HG02588 (cell line): Measurements from ENCODE around the gene ST13.
"Not testable (repeated sequence)": the region's sequence is repeated elsewhere in the genome, so short reads cannot be mapped to it uniquely, and the experiment has no call there.

Source experiments
- ATAC-seq: cut with Tn5 transposase; IDR thresholded peaks from one replicate; pipeline ENCODE4 v1.9.1; 2021; ENCODE audit warnings: mild to moderate bottlenecking, moderate library complexity; ENCODE audit not compliant: unreplicated experiment

Gene ST13

DNA sequence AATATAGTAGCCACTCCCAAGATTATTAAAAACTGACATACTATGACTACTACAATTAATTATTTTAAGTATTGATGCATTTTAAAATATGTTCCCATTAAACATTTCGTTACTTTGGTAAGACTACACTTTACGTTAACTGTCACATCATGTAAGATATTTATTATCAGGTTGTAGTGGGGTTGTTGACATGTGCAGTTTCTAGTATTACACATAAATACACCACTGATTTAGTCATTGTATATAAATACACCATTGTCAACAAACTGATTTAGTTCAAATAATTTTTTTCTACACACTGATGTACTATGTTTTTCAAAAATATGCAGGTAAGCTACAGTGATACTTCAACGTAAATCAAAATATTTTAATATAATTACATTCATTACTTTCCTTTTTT, 11.5 kb downstream of the ST13 start:
- no peak for ATAC-seq

DNA sequence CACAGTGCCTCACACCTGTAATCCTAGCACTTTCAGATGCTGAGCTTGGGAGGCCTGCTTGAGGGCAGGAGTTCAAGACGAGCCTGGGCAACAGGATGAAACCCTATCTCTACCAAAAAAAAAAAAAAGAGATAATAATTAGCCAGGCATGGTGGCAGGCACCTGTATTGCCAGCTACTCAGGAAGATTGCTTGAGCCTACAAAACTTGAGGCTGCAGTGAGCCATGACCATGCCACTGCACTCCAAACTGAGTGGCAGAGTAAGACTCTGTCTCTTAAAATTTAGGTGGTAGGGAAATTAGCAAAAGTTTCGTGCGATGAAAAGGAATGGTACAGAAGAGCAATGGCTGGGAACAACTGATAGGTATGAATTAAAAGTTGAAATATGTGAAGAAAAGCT, 18.0 kb downstream of the ST13 start:
- no peak for ATAC-seq

DNA sequence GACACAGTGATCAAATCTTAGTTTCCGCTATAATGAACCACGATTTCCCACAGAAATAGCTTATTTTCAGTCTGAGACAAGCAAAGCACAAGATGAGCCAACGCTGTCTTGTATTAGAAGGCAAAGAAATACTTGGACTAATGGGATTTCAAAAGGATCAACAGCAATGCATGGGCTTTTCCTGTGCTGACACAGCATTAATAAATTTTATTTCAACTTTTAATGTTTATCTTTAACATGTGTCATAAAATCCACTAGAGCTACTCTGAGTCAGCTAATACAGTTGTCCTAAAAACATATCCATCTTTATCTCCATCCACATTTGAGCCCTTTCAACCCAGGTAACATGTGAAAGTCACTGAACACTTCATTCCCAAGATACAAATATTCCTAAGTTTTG, 21.8 kb downstream of the ST13 start:
- ATAC-seq: no peak

DNA sequence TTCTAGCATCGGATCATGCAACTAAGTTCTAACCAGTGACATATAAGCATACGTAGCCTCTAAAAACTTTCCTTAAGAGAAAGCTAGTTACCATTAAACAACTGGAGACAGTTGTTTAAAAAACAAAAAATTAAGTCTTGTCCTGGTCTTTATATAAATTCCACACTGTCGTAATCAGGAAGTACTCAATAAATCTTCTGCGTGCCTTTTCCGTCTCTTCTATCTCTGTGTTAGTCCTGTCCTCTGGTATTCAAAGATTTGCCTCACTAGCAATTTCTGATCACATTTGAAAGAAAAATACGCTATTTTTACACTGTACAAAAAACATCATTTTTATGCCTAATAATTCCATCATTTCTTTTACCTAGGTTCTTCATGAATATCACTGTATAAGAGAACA, 27.3 kb downstream of the ST13 start:
- ATAC-seq: no peak

DNA sequence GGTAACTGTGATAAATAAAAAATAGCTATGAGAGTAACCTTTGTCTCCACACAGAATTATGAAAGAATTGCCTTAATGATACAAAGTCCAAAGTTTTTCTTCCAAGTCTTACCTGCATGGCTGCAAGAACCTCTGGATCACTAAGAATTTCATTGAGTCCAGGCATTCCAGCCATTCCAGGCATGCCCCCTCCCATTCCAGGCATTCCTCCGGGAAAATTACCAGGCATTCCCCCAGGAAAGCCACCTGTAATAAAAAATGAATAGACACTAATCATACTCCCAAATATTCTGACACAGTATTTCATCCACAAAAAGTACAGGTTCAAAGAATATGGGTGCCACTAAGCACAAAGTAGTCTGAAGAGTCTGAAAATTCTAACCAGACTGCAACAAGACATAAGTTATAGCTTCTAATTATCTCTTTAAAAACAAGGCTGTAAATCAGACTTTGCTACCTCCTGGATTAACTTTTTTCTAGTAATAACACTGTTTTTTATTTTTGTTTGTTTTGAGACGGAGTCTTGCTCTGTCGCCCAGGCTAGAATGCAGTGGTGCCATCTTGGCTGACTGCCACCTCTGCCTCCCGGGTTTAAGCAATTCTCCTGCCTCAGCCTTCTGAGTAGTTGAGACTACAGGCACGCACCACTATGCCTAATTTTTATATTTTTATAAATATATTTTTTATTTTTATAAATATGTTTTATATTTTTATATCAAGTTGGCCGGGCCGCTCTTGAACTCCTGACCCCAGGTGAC, 29.3 kb downstream of the ST13 start:
- no peak for ATAC-seq

DNA sequence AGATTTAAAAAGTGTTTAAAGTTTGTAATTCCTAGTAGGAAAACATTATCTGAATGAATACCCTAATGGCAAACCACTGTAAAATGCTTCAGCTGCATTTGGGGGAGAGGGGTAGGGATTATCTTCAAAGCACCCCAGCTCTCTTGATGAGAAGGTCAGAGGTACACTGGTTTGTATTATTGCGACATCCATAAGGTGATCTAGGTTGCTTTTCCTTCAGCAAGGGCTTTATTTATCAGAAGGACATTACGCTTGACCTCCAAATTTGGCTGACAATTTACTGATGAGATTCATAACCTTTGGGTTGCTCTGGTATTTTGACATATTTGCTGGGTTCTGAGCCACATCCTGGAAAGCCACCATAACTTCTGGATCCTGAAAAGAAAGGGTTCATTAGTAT, 30.1 kb downstream of the ST13 start:
- ATAC-seq: not testable (repeated sequence)

DNA sequence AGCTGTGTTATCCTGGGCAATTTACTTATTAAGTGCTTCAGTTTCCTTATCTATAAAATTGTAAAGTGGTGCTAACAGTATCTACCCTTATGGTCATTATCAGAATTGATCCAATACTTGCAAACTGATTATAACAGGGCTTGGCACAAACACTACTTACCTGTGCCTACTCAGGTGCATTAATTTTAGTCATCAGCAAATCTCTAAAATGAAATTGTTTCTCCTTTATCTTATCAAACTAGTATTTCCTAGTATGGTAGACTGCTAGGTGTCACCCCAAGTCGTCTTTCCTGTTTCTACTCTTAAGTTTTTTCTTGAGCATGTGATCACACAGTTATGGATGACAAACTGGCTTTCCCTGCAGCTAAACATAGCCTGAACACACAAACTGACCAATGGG, 33.0 kb downstream of the ST13 start:
- no peak for ATAC-seq

DNA sequence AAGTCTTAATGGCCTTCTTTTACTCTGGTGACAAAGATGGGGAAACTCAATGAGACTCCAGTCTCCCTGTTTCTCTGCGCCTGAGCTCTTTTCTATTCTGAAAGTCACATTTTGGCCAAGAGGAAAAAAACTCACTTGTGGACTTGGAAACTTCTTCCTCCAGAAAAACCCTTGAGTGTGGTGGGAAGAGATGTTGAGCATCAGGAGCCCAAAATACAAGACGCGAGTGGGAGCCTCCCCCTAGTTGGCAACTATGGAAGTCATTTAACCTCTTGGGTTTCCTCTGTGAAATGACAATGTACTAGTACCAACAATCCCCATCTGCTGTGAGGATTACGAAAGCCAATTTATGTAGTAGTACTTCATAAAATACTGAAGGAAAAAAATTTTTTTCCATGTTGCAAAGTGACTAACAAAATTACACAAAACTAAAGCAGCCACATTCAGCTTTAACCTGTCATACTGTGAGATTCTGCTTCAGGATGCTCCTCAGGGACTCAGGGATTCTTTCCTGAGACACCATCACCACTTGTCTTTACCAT, 36.8 kb downstream of the ST13 start:
- no peak for ATAC-seq

DNA sequence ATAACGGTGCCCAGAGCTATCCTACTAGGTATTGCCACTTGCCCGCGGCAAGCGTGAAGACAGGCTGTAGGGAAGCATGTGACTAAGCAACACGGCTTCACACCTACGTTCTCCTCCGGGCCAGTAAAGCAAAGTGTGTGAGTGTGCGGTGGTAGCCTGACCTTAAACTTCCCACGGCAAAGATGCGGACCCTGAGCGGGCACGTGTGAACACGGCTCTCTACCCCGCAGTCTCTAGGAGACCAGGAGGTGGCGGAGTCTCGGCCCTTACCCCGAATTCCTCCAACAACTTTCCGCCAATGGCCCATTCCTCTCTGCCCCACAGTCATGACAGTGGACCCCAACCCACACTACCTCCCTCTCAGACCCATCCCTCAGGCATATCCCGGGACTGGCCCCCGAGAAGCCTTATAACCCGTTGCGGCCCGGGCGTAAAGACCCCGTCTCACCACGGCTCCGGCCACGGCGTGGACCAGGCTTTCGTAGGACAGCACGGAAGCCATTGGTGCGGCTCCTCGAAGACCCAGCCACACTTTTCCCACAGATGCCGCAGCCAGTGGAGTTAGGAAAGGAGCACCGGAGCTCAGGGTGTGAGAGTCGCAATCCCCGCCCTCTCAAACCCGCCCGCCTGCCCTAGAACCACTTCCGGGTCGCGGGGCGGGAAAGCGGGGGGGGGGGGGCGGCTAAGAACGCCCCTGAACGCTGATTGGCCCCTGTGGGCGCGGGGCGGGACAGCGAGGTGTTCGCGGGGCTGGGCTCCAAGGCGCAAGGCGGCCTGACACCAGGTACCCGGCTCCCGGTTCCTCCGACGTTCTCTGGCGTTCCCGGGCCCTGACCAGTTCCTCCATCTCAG, 37.5 kb downstream of the ST13 start, which contains the start of gene SLC25A17:
TSS of gene SLC25A17 (minus strand) at position 600 of the 852 bp plus-strand sequence. CDS start at position 502, 98 bp downstream.
- peak; percentile 80 for ATAC-seq

DNA sequence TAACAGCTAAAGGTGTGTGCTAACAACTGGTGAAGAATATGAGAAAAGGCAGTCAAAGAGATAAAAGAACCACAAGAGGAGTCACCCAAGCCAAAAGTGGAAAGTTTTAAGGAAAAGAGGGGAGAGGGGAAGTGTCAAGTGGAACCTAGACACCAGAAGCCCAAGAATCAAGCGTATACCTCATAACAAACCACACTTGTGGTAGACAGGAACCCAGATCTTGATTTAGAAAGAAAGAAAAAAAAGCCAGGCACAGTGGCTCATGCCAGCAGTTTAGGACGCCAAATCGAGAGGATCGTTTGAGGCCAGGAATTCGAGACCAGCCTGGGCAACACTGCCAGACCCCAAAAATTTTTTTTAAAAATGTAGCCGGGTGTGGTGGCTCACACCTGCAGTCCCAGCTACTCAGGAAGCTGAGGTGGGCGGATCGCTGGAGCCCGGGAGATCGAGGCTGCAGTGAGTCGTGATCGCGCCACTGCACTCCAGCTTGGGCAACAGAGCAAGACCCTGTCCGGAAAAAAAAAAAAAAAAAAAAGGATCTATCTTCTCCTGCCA, 38.2 kb downstream of the ST13 start:
- peak; percentile 6 for ATAC-seq

DNA sequence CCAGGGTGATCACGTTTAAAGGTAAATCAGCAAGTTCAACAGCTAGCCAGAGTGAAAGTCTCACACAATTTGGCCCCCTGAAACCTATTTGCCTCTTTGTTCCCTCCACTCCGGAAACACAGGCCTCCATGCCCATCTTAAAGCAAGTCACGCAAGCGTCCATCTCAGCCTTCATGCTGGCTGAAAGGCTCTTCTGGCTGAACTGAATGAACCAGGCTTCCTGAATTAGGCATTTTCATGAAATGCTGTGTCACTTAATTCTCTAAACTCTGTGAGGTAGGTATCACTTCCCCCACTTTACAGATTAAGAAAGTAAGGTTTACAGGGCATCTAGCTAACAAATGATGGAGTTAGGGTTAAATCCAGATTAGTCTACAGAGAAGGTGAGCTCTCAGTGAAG, 38.7 kb downstream of the ST13 start:
- no peak for ATAC-seq

DNA sequence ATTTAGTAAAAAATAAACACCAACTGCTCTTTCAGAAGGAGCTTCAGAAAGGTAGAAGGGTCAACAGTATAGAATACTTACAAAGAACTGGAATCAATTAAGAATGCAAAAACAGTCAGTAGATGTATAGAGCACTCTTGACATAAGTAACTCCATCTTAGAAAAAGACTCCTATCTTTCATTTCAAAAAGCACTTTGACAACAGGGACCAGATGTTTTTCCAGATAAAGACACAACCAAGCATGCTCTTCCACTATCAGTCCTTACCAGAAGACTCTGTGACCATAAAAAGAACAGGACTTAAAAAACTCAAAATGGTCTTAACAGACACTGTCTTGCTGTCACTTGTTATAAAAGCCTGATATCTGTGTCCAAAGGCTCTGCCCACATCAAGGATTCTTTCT, 42.5 kb downstream of the ST13 start:
- ATAC-seq: no peak

DNA sequence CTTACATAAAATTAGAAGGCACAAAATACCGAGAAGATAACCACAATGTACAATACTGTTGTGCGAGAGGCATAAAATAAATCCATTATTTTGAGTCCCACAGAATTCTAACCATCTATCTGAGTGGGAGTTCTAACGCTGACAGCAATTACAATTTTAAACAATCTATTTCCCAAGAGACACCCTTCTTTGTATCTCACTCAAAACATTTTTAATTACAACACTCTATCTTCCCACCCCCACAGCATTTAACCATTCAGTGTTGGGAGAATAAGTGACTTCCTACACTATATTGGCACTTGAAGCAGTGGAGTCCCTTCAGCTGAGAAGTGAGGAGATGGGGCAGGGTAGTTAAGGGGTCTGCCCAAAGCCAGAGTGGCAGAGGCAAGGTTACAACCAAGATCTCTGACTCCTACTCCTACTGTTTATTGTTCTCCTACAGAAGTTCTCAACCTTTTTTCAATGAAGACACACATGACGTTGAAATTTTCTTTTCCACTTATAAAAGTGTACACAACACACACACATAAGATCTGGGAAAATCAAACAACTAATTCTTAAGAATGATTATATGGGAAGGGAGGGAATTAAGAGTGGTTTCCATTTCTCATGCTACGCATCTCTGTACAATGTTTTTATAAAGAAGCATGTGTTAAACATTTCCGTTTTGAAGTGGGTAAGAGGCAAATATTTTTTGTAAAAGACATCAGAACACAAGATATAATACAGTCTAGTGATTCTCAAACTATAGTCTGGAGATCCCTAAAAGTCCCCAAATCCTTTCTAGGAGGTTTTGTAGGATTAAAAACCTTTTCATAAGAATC, 48.2 kb downstream of the ST13 start:
- ATAC-seq: no peak

DNA sequence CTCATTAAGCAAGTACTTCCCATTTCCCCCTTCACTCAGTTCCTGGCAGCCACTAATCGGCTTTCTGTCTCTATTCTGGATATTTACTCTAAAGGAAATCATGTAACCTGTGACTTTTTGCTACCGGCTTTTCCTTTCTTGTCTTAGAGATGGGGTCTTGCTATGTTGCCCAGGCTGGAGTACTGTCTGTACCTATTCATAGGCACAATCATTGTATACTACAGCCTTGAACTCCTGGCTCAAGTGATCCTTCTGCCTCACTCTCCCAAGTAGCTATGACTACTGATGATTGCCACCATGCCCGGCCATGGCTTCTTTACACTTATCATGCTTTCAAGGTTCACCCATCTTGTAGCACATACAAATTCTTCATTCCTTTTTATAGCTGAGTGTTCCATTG, 49.7 kb downstream of the ST13 start:
- ATAC-seq: no peak

DNA sequence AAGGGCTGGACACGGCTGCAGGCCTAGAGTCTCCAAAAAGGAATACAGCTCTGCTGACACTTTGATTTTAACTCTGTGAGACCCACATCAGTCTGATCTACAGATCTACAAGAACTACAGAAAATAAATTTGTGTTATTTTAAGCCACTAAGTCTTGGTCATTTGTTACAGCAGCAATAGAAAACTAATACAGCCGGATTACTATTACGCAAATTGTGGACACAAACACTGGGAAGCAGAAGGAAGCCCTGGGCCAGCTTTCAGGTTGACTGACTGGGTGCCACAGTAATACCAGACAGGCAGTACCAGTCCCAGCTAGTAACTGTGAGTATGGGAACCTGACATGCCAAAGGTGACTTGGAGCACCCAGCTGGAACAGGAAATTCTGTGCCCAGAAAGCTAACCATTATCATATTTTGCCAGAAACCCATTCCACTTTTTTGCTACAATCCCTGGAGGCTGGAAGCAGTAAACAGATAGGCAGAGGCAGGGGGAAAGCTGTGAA, 50.7 kb downstream of the ST13 start:
- no peak for ATAC-seq

DNA sequence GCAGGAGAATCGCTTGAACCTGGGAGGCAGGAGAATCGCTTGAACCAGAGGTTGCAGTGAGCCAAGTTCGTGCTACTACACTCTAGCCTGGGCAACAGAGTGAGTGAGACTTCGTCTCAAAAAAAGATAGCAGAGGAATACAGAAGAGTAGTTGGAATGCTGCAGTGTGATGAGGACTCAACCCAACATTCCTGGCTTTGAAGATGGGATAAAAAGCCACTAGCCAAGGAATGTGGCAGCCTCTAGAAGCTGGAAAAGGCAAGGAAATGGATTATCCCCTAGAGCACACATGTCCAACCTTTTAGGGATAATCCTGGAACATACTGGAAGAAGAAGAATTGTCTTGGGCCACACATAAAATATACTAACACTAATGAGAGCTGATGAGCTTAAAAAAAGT, 51.2 kb downstream of the ST13 start:
- ATAC-seq: no peak

DNA sequence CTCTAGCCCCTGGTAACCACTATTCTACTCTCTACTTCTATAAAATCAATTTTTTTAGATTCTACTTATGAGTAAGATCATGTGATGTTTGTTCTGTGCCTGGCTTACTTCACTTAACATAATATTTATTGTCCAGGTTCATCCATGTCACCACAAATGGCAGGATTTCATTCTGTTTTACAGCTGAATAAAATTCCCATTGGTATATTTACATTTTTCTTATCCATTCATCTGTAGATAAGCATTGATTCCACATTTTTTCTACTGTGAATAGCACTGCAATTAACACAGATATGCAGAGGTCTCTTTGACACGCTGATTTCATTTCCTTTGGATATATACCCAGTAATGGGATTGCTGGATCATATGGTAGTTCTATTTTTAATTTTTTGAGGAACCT, 53.1 kb downstream of the ST13 start:
- no peak for ATAC-seq

DNA sequence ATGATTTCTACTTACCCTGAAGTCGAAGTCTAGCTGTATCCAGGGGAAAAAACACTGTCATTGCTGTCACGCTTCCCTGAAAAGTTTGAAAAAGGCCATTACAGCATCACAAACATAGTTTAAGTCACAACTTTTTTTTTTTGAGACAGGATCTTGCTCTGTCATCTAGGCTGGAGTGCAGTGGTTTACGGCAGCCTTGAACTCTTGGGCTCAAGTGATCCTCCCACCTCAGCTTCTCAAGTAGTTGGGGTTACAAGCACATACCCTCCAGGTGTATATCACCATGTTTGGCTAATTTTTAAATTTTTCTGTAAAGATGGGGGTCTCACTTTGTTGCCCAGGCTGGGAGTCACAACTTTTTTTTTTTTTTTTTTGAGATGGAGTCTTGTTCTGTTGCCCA, 57.4 kb downstream of the ST13 start:
- ATAC-seq: no peak

DNA sequence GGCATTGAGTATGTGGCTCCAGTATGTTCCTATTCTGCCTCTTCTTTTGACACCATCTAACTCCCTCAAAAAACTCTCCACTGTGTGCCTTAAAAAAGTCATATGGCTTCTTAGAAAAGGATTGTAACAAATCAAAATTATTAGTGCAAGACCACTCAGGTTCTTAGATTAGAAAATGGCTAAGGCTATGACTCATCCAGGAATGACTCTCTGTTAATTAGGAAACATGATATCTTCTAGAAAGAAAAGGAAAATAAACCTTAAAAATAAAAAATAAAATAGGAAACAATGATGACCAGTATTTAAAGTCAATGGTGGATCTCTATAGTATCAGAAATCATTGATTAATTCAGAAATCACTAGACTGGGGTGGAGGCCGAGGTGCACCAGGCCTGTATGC, 59.0 kb downstream of the ST13 start:
- no peak for ATAC-seq

DNA sequence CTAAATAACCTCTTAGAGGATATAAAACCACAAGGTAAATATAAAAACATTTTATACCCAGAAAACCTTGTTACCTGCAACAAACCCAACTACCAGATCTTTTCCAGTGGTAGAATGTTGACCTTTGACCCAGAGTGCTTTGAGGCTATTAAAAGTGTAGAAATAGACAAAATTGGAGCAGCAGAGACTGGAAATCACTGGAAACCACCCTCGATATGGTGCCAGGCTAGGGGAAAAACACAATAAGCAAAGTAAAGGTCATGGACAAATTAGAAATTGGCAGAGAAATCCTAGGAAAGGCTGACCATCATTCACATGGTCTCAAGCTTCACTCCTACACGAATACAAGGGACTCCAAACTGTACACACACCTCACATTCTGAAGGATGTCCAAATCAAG, 64.0 kb downstream of the ST13 start:
- no peak for ATAC-seq

DNA sequence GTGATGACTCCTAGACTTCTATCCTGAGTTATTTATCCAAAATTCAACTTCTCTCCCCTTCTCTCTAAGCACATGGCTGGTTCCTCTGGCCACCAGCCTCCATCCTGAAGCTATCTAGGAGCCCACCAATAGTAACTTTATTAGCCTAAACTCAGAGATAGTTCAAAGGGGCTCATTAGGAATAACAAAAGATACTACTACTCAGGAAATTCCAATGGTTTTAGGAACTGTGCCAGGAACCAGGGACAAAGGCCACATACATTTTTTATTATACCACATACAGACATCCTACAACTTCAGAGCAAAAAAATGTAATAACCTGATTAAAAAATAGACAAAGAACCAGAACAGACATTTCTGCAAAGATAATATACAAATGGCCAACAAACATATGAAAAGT, 65.2 kb downstream of the ST13 start:
- no peak for ATAC-seq
